Activated CD4-positive, alpha-beta T cell treated with anti-CD3 and anti-CD28 coated beads for 24 hours (primary cell): ENCODE results near the gene CYP26B1.

Experiments used
- DNase-seq, 2 donors: peaks; one replicate each; pipeline ENCODE4 v3.0.0-alpha.2; 2020; ENCODE audit warnings: low read depth in 2 of 2

The CYP26B1 gene

GRCh38 chr2:72130659-72131360 is 16.9 kb downstream of the CYP26B1 start:
- no peak for DNase-seq

- no peak for DNase-seq
These were observed 17.9 kb downstream of the CYP26B1 start for GRCh38 chr2:72129681-72130340.

- no peak for DNase-seq
These were observed 18.8 kb downstream of the CYP26B1 start for GRCh38 chr2:72128843-72129227.

GRCh38 chr2:72128059-72128842 is 19.4 kb downstream of the CYP26B1 start:
- no peak for DNase-seq

- no peak for DNase-seq
These were observed 20.1 kb downstream of the CYP26B1 start for GRCh38 chr2:72127401-72128058.

GRCh38 chr2:72126186-72127100 is 21.2 kb downstream of the CYP26B1 start:
- no peak for DNase-seq

- no peak for DNase-seq
These were observed 23.3 kb downstream of the CYP26B1 start for GRCh38 chr2:72124376-72124775.

- no peak for DNase-seq
These were observed 26.5 kb downstream of the CYP26B1 start for GRCh38 chr2:72121153-72121552.

GRCh38 chr2:72118951-72119350 is 28.7 kb downstream of the CYP26B1 start:
- DNase-seq: no peak

GRCh38 chr2:72118386-72118785 is 29.3 kb downstream of the CYP26B1 start:
- no peak for DNase-seq

- no peak for DNase-seq
These were observed 29.9 kb downstream of the CYP26B1 start for GRCh38 chr2:72117718-72118117.

GRCh38 chr2:72117029-72117428 is 30.6 kb downstream of the CYP26B1 start:
- no peak for DNase-seq

GRCh38 chr2:72116081-72116533 is 31.6 kb downstream of the CYP26B1 start:
- no peak for DNase-seq

- no peak for DNase-seq
These were observed 32.3 kb downstream of the CYP26B1 start for GRCh38 chr2:72115110-72116080.

- DNase-seq: no peak
These were observed 33.0 kb downstream of the CYP26B1 start for GRCh38 chr2:72114693-72115051.

- no peak for DNase-seq
These were observed 33.6 kb downstream of the CYP26B1 start for GRCh38 chr2:72113847-72114692.

- DNase-seq: no peak
These were observed 34.4 kb downstream of the CYP26B1 start for GRCh38 chr2:72112981-72113846.

GRCh38 chr2:72112401-72112800 is 35.3 kb downstream of the CYP26B1 start:
- no peak for DNase-seq
